Measurements from ENCODE around the gene OLFM4.

Gene OLFM4

DNA sequence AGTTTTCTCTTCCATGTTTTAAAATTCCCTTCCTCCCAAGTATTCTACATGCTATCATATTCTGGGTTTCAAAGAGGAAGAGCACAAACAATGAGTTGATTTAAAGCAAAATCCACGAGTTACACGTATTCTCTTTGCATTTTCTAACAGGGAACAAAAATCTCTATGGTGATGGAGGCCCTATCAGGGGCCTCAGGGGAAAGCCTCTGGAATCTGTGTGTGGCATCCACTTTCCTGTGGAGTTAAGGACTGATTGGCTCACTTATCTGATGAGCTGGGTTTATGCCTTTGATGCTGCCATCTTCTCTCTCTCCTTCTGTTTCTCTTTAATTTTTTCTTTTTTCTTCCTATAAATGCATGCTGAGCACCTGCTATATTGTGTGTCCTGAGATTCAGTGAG lies 14.8 kb downstream of the OLFM4 start:
- no peak overlapping the region for H3K4me3 ChIP-seq (ENCODE audit: low read depth, low read length)
- TF ChIP-seq, protein P1, sequence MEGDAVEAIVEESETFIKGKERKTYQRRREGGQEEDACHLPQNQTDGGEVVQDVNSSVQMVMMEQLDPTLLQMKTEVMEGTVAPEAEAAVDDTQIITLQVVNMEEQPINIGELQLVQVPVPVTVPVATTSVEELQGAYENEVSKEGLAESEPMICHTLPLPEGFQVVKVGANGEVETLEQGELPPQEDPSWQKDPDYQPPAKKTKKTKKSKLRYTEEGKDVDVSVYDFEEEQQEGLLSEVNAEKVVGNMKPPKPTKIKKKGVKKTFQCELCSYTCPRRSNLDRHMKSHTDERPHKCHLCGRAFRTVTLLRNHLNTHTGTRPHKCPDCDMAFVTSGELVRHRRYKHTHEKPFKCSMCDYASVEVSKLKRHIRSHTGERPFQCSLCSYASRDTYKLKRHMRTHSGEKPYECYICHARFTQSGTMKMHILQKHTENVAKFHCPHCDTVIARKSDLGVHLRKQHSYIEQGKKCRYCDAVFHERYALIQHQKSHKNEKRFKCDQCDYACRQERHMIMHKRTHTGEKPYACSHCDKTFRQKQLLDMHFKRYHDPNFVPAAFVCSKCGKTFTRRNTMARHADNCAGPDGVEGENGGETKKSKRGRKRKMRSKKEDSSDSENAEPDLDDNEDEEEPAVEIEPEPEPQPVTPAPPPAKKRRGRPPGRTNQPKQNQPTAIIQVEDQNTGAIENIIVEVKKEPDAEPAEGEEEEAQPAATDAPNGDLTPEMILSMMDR (IDR thresholded peaks at IDR 0.05; ENCODE audit: control insufficient read depth, extremely low read depth, insufficient read depth) = no peak
- no peak for DNase-seq (ENCODE audit: low read depth)

DNA sequence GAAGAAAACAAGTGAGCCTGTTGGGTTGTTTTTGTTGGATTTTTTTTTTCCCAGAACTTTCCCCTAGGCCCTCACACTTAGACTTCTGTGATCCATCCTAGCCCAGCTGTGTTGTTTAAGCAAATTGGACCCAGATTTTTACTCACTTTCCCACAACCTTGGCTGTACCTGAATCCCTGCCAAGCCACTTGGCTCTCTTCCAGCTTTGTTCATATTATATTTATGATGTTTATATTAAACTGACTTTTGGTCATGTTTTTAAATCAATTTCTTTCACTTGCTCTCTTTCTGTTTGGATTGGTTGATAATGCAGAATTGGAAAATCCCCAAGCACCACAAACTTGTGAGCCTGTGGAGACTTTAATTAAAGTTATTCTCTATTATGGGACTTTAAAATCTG lies 16.6 kb downstream of the OLFM4 start:
- TF ChIP-seq, protein P1 (IDR thresholded peaks at IDR 0.05; ENCODE audit: control insufficient read depth, extremely low read depth, insufficient read depth) = no peak
- H3K4me3 ChIP-seq (ENCODE audit: low read depth, low read length) = no peak overlapping the region
- DNase-seq (ENCODE audit: low read depth) = peak; percentile 27

DNA sequence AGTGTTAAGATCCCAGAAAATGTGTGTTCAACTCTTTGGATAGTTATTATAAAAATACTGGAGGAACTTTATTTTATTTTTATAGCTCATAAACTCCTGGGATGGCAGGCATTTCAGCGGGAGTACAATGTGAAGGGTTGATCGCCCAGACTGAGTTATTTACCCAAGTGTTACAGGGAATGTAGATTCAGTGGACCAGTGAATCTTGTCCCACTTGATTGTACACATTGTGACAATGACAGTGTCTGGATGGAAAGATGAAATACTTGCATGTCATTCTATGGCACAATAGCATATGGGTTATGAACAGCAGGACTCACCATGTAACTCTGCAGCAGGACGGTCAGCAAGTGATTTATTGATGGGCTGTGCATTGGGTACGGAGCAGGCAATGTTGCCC lies 20.3 kb downstream of the OLFM4 start:
- H3K4me3 ChIP-seq (ENCODE audit: low read depth, low read length) = no peak overlapping the region
- TF ChIP-seq, protein P1 (IDR thresholded peaks at IDR 0.05; ENCODE audit: control insufficient read depth, extremely low read depth, insufficient read depth) = no peak
- peak; percentile 53 for DNase-seq (ENCODE audit: low read depth)

DNA sequence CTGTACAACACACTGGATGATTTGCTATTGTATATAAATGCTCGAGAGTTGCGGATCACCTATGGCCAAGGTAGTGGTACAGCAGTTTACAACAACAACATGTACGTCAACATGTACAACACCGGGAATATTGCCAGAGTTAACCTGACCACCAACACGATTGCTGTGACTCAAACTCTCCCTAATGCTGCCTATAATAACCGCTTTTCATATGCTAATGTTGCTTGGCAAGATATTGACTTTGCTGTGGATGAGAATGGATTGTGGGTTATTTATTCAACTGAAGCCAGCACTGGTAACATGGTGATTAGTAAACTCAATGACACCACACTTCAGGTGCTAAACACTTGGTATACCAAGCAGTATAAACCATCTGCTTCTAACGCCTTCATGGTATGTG lies 21.5 kb downstream of the OLFM4 start:
- TF ChIP-seq, protein P1 (IDR thresholded peaks at IDR 0.05; ENCODE audit: control insufficient read depth, extremely low read depth, insufficient read depth) = no peak
- no peak for DNase-seq (ENCODE audit: low read depth)
- no peak overlapping the region for H3K4me3 ChIP-seq (ENCODE audit: low read depth, low read length)

DNA sequence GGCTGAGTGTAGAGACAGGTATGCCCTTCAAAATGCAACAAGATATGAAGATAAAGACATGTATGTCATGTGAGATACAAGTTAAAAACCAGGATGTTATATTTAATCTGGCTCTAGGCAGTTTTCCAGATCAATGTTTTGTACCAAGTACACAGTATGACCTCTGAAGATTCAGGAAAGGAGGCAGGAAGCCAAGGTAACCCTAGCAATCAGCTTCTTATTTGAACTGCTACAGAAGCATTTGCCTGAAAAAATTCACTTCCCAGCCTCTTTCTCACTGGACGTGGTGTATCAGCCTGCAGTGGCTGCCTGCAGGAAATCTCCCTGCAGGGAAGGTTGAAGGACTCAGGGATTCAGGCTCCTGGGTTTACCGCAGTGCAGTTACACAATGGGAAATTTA lies 24.1 kb downstream of the OLFM4 start:
- H3K4me3 ChIP-seq (ENCODE audit: low read depth, low read length) = no peak overlapping the region
- TF ChIP-seq, protein P1 (IDR thresholded peaks at IDR 0.05; ENCODE audit: control insufficient read depth, extremely low read depth, insufficient read depth) = no peak
- peak; percentile 58 for DNase-seq (ENCODE audit: low read depth)

DNA sequence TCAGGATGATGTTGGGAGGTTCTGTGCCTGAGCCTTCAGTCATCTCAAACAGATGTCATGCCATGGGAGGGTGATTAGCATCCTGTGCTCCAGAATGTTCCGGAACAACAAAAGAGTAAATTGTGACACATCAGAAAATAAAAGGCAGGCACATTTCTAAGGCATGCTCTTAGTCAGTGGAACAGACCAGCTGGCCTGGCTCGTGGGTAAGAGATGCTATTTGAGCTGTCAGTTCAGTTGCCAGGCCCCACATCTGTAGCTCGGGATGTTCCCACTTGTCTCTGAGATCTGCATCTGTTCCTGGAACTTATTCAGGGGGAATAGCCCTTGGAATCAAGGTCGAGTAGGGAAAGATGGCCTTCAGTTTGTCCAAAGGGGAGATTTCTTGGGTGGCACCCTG lies 26.0 kb downstream of the OLFM4 start:
- no peak for DNase-seq (ENCODE audit: low read depth)
- H3K4me3 ChIP-seq (ENCODE audit: low read depth, low read length) = no peak overlapping the region
- TF ChIP-seq, protein P1 (IDR thresholded peaks at IDR 0.05; ENCODE audit: control insufficient read depth, extremely low read depth, insufficient read depth) = no peak

DNA sequence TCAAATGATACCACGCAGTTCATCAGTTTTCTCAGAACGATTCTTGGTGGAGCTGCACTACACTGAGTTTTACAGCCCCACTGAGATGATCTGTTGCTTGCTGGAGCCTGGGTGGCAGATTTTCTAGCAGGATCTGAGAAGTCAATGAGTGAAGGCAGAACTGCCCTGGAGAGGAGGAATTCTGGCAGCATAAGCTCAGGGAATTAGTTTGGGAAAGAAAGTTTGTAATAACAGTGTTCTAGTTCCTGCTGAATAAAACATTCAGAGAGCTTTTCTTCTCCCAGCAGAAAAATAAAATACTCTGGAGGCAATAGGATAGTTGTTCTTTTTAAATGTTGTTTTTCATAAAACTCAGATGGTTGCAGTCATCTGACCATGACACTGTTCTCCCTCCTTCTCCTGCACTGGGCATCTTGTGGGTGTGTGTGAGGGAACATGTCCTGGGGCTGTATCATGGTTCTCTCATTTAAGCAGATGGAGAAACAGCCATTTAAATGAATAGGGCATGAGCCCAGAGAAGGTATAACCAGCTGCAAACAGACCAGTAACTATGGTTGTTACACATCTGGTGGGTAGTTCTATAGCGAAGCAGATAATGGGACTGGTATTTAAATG lies 29.6 kb downstream of the OLFM4 start:
- TF ChIP-seq, protein P1 (IDR thresholded peaks at IDR 0.05; ENCODE audit: control insufficient read depth, extremely low read depth, insufficient read depth) = no peak
- no peak for DNase-seq (ENCODE audit: low read depth)
- H3K4me3 ChIP-seq (ENCODE audit: low read depth, low read length) = no peak overlapping the region
